ENCODE results near the gene MBNL1. TPM values are rescaled to one million over a fixed set of nuclear protein-coding genes. Genes with fewer than 3 reads are reported as not detected.

MBNL1 gene
- total RNA-seq, 1 donor, result 712 TPM

DNA sequence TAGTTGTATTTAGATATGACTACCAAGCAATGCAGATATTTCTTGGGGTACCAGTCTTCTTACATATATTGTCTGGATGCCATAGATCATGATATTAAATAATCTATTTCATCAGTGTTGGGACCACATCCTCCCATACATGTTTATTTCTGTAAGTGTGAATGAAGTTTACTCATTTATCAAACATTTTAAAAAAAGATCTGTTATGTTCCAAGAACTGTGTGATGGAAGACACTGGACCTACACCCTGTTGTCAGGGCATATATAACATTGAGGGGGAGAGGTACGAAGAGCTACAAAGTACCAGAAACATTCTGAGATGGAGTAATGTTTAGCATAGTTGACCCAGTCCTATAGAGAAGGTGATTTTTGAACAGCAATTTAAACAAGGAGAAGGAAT, 26.6 kb downstream of the MBNL1 start:
- DNase-seq (ENCODE audit: low read depth in 2 of 3, low spot score in 2 of 3), result no peak

DNA sequence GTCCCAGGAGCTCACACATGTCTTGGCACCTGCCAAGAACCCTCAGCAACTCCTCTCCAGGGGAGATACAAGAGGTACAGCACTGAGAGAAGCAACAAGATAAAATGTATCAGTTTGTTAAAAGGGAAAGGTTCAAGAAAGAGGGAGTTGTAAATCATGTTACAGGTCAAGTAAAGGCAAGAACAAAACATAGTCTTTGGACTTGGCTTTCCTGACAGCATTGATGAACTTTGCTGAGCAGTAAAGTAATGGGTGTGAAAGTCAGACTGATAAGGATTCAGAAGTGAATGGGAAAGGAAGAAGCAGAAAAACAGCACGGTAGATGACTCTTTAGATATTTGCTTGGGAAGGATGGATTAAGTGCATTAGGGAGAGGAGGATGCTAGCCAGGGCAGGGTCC, 27.1 kb downstream of the MBNL1 start:
- no peak for DNase-seq (ENCODE audit: low read depth in 2 of 3, low spot score in 2 of 3)

GRCh38 chr3:152296382-152296781, 27.7 kb downstream of the MBNL1 start:
- DNase-seq (ENCODE audit: low read depth in 2 of 3, low spot score in 2 of 3), result no peak

- no peak for DNase-seq (ENCODE audit: low read depth in 2 of 3, low spot score in 2 of 3)
These were observed 28.2 kb downstream of the MBNL1 start for GRCh38 chr3:152296971-152297370.

DNA sequence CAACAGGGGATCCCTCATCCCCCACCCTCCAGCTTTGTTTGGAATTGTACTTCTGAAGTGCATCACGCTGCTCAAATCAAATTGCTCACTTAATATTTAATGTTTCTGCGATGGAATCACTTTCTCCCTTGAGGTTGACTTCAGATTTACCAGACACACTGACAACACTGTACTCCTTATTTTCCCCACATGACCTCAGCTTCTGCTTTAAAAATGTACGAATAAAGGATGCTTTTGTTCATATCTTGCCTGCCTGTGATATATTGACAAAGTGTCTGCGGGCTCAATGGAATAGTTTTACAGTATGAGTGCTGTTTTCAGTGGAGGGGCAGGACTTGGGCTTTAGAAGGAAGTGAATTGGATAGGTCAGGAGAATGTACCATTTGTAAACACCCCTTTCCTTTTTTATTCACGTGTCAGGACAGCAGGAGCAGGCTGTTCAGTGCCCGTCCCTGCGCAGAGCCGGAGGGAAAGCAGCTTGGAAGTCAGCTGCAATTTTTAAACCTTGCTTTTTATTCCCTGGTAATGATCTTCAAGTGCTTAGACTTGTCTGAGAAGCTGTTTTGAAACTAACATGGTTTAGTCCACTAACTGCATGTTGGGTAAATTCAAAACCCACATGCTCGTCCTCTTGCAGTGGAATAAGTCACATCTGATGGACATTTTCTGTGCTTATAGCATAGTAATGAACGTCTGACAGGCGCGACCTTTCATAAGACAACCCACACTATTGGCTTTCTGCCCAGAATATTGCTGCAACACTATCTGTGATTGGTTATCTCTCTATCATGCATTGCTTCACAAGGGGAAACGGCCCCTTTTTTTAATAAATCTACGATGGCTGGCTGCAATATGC, 29.9 kb downstream of the MBNL1 start:
- peak in 2 of 3 donors; percentile 80 to 90 for DNase-seq (ENCODE audit: low read depth in 2 of 3, low spot score in 2 of 3)

GRCh38 chr3:152299249-152299976, 30.7 kb downstream of the MBNL1 start:
- DNase-seq (ENCODE audit: low read depth in 2 of 3, low spot score in 2 of 3), result peak in 1 of 3 donors; percentile 49

DNA sequence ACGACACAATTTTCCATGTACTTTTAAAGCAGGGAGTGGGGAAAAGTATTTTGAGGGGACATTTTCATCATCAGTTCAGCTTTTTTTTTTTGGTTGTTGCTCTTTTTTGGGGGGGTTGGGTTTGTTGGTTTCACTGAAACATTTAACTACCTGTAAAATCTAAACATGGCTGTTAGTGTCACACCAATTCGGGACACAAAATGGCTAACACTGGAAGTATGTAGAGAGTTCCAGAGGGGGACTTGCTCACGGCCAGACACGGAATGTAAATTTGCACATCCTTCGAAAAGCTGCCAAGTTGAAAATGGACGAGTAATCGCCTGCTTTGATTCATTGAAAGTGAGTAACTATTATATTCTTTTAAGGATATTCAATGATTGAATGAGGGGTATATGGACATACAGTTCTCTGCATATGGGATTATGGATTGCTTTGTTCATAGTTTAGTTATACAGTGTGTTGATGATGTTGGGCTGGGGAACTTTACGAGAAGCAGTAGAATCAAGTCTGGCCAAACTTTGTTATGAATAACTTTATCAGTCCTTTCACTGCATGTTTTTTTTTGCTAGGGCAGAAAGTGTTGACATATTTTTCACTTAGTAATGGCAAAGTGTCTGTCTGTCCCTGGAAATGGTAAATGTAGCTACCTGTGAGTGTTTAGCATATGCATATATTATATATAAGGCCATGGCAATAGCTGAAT, 31.5 kb downstream of the MBNL1 start:
- DNase-seq (ENCODE audit: low read depth in 2 of 3, low spot score in 2 of 3), result no peak

GRCh38 chr3:152301745-152302181, 33.0 kb downstream of the MBNL1 start:
- DNase-seq (ENCODE audit: low read depth in 2 of 3, low spot score in 2 of 3), result no peak

DNA sequence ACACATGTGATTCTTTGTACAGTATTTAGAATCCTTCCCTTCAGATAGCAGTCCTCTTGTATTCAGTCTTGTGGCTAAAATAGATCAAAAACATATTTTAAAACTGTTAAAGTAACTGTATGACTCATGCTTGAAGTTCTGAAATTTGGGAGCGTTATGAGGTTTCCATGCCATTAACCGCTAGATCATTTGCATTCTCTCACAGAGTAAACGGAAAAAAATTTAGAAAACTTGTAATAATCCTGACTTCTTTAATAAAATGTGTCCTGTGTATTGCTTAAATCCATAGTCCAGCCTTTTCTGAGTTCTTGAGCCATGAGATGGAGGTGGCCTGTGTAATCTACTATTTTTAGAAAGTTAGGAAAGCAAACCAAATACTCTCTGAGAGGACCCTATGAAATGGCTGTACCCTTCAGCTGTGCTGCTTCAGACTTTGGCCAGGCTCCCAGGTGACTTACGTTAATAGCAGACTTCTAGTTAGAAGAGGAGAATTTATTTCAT, 33.8 kb downstream of the MBNL1 start:
- DNase-seq (ENCODE audit: low read depth in 2 of 3, low spot score in 2 of 3), result no peak

DNA sequence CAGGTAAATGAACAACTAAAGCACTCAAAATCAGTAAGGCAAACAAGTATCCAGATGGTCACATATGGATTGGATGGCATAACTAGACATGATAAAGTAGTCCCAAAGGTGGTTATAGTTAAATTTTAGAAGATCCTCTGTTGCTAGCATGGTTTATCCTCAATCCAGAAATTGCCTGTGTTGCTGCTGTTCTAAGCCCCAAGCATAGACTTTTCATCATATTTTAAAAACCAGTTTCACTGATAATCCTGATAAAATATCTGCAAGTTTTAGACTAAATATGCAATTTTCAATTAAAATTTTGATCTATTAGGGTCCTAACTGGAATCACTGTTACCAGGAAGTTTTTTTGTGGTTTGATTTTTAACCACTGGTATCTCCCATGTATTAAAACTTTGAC, 35.4 kb downstream of the MBNL1 start:
- no peak for DNase-seq (ENCODE audit: low read depth in 2 of 3, low spot score in 2 of 3)

DNA sequence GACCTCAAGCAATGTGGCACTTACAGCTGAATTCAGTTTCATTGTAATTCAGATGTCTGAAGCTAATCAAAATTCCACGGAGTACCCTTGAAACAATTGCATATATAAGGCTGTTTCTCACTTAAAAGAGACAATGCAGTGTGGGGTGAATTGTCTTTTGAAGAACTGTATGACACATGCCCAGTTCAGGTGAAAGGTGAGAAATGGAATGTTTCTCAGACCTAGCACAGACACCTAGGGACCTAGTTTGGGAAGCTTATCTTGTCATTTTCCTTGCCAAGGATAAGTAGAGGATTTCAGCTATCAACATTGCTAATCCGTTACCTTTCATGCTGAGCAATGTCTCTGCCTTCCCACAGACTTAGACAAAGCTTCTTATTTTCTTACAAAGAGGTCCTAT, 36.3 kb downstream of the MBNL1 start:
- DNase-seq (ENCODE audit: low read depth in 2 of 3, low spot score in 2 of 3), result no peak

DNA sequence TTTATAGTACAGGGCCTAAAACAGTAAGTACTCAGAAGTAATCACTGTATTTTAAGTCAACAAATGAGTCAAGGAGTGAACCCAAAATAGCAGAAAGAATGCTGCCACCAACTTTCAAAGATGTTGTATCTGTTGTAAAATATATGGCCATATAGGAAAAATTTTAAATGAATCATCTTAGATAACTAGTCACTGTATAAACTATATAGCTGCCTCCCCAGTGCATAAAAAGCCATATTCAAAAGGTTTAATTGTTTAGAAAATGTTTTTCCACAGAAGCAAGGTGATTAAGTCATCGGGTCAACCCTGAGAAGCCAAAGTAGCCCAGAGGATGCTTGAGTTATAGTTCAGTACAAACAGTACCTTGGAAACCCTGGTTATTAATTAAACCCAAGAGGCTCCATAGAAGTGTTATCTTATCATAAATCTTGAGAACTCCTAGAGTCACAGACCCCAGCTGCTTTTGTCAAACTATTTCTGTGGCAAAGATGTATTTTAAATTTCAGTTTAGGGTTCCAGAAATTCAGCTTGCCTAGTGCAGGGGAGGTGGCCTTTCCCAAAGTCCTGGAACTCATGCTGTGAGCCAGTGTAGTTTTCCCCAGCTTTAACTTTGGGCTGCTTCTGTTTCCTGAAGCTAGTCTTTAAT, 39.2 kb downstream of the MBNL1 start:
- DNase-seq (ENCODE audit: low read depth in 2 of 3, low spot score in 2 of 3), result no peak

- DNase-seq (ENCODE audit: low read depth in 2 of 3, low spot score in 2 of 3), result no peak
These were observed 39.7 kb downstream of the MBNL1 start for GRCh38 chr3:152308475-152308844.

DNA sequence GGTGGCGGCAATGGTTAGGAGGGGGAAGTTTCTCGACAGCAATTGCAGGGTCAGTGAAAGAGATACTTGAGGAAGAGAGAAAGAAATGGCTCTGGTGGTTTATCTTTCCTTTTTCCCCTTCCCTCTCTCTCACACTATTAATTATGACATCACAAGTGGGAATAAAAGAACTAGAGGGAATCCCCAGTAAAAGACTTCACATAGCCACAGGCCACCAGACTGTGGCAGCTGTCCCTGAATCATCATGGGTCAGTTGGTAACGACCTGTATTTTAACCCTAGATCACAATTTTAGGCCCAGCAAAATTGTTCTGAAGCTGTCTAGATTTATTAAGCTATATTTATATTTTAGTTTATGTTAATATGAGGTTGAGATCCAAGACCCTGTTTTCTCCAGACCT, 40.3 kb downstream of the MBNL1 start:
- no peak for DNase-seq (ENCODE audit: low read depth in 2 of 3, low spot score in 2 of 3)

DNA sequence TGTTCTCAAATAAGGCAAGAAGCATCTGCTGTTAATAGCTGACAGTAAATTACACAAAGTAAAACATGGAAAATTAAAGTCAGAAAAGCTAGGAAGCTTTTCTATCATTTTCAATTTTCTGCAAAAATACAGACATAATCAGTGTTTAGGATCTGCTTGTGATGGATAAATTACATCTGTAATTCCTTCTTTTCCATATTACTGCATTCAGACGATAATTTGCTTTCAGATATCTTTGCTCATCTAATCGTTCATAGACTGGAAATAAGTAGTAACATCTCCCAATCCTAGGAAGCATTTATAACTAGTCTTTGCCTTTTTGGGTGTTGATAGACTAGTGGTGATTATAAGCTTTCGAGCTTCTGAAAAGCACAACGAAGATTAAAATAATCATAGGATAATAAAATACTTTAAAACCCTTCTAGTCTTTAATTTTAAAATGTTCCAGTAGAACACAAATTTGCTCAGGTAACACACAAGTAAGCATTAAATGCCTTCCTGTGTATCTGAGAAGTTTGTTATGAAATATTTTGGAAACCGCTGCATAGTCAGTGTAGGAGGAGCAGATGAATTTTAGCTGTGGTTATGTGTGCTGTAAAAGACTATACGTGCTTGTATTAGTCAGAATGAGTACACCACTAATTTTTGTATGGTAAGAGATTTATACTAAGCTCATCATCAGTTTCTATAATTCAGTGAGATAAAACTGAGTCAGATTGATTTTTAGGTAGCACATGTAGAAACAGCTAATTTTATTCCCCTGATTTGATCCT, 41.0 kb downstream of the MBNL1 start:
- DNase-seq (ENCODE audit: low read depth in 2 of 3, low spot score in 2 of 3), result no peak

DNA sequence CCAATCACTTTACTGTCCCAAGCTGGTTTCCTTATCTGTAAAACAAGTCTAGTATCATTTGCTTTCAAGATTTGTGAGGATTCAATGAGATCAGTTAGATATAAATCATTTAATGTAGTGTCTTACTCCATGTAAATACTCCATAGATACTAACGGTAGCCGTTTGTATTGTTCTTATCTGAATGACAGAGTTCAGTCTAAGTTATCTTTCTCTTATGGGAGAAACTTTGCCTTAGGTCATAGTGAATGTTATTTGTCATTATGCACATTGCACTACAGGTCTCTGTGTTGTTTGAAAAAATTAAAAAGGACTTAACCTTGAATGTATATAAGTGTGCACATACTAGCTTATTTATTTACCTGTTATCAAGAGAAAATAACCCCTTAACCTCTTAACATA, 44.7 kb downstream of the MBNL1 start:
- no peak for DNase-seq (ENCODE audit: low read depth in 2 of 3, low spot score in 2 of 3)

DNA sequence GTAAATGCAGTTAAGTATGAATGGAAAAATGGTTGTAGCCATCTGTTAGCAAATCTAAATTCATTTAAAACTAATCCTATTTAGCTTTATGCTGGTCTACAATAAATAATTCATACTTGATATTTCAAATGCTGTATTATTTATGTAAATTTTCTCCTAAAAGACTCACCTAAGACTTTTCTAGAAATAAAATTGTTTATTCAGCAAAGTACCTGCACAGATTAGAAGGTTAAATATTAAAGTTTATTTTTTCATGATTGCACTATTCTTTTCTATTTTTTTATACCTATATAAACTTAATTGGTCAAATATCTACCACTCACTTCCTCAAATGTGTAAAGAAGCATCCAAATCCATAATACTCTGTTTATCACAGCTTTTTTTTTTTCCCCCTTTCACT, 45.2 kb downstream of the MBNL1 start:
- DNase-seq (ENCODE audit: low read depth in 2 of 3, low spot score in 2 of 3), result no peak

DNA sequence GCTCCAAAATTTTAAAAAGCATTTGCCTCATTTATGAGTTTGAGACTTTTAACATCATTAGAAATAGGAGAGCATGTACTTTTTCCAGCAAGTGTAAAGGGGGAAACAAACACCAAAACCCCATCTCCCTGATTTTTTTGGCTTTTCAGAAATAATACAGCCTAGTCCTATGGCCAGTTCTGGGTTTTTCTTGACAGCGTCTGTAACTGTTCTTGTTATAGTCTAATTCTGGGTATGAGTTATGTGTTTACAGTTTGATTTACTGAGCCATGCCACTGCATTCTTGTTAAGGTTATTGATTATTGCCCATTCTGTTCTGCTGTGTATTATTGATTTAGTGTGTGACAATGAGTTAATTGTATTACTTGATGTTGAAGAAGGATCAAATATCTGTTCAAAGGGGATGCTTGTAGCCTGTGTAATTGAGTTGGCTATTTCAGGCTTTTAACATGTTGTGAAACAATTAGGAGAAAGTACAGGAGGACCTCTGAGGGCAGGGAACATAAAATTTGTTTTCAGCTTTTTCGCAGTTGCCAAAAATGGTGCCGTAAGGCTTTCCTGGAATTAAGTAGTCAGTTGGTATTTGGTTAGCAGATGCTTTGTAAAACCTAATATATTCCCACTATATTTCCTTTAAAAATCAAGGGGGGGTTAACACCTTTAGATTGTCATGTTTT, 46.1 kb downstream of the MBNL1 start:
- DNase-seq (ENCODE audit: low read depth in 2 of 3, low spot score in 2 of 3), result no peak

DNA sequence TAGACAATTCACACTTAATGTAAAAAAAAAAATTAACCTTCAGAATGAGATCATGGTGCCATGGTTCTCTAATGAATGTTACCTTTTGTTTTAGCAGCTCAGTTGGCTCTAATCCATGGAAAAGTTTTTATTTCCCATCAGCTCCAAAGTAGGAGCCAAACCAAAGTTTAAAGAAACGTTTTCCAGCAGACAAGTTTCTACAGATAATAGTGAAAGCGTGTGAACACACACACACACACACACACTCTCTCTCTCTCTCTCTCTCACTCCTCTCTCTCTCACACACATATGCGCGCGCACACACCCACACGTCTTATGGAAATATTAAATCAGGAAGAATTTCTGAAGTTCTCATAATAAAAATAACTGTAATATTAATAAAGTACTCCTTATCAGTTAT, 46.9 kb downstream of the MBNL1 start:
- DNase-seq (ENCODE audit: low read depth in 2 of 3, low spot score in 2 of 3), result no peak

GRCh38 chr3:152316318-152316717, 47.6 kb downstream of the MBNL1 start:
- no peak for DNase-seq (ENCODE audit: low read depth in 2 of 3, low spot score in 2 of 3)
